Measurements from ENCODE around the gene UBE2H. TPM values are rescaled to one million over a fixed set of nuclear protein-coding genes. Genes with fewer than 3 reads are reported as not detected.

UBE2H gene
- total RNA-seq, 3 donors from 2014 or later (not counting 1 experiment from before 2014, with no cell fraction given) = 80.9 to 86.9 (median 83.1) TPM

DNA sequence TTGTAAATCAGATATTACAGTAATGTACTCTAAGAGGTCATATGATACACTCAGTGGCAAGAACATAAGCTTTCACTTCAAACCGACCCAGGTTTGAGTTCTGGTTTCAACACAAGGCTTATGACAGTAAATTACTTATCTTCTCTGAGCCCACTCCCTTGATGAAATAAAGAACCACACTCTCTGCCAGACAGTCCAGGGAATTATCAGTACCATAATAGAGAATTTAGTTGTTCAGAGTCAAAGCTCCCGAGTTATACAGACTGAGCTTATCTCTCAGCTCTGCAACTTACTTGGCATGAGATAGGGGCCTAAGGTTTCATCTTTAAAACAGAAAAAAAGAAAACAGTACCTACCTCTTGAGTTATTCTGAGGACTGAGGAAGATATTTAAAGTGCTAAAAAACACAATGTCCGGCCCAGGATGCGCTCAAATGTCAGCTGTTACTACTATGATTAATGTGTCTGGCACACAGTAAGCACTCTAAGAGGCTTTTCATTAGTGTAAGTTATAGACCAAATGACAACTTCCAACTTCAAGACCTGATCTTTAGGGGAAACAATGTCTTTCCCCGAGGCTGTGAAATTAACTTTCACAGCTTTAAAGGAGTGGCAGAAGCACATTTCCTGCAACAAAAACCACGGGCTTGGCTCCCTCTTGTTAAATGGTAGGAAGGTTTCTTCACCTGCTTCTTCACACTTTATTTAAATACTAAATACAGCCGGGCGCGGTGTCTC is 38.1 kb downstream of the UBE2H start:
- Histone ChIP-seq H3K27ac (ENCODE audit: low read length) (peak overlapping the region; percentile 49), H3K36me3 (ENCODE audit: control insufficient read depth, insufficient read depth, low read length) (no peaks in the 10 kb centered on the region), H3K4me1 (ENCODE audit: control insufficient read depth, insufficient read depth, low read length) (peaks cover 29% of the 10 kb centered on the region), H3K27me3 (ENCODE audit: control insufficient read depth, insufficient read depth, low read length) (no peaks in the 10 kb centered on the region), H3K4me3 (ENCODE audit: low read length) (no peak overlapping the region), H3K9me3 (ENCODE audit: control insufficient read depth, insufficient read depth, low read length) (no peaks in the 10 kb centered on the region)
- Mint-ChIP-seq H3K4me1 (peaks cover 70 to 74% of the 10 kb centered on the region in 2 donors), H3K4me3 (peak overlapping the region; percentile 84), H3K36me3 (no peaks in the 10 kb centered on the region), H3K27ac (peak overlapping the region; percentile 81 to 94), H3K9me3 (no peaks in the 10 kb centered on the region), H3K27me3 (ENCODE audit: low read depth in 2 of 2) (no peaks in the 10 kb centered on the region)
- 27% methylated on average over 8 of the region's 9 CpGs for WGBS (ENCODE audit: insufficient coverage)
- intact Hi-C loops (cut with micrococcal nuclease) = loop anchor here (2.0 kb wide), 1 partner anchor 36 kb away; no protein-coding TSS in a partner anchor
- peak; percentile 33 to 56 for DNase-seq
- peak; percentile 83 to 89 (median 86) for ATAC-seq
- TF ChIP-seq, protein P1, sequence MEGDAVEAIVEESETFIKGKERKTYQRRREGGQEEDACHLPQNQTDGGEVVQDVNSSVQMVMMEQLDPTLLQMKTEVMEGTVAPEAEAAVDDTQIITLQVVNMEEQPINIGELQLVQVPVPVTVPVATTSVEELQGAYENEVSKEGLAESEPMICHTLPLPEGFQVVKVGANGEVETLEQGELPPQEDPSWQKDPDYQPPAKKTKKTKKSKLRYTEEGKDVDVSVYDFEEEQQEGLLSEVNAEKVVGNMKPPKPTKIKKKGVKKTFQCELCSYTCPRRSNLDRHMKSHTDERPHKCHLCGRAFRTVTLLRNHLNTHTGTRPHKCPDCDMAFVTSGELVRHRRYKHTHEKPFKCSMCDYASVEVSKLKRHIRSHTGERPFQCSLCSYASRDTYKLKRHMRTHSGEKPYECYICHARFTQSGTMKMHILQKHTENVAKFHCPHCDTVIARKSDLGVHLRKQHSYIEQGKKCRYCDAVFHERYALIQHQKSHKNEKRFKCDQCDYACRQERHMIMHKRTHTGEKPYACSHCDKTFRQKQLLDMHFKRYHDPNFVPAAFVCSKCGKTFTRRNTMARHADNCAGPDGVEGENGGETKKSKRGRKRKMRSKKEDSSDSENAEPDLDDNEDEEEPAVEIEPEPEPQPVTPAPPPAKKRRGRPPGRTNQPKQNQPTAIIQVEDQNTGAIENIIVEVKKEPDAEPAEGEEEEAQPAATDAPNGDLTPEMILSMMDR (IDR thresholded peaks at IDR 0.05) = no peak

DNA sequence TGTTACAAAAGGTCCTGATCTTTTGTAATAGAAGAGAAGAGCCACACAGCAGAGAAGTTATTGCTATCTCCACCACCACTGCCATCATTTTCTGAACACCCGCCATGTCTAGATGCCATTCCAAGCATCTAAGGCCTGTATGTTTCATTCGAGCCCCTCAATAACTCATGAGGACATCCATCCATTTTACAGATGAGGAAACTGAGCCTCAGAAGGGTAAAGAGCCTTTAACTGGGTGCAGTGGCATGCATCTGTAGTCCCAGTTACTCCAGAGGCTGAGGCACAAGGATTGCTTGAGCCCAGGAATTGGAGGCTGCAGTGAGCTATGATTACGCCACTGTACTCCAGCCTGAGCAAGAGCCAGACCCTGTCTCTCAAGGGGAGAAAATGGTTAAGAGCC is 39.3 kb downstream of the UBE2H start:
- Histone ChIP-seq H3K27ac (ENCODE audit: low read length) (no peak overlapping the region), H3K4me1 (ENCODE audit: control insufficient read depth, insufficient read depth, low read length) (peaks cover 29% of the 10 kb centered on the region), H3K36me3 (ENCODE audit: control insufficient read depth, insufficient read depth, low read length) (no peaks in the 10 kb centered on the region), H3K4me3 (ENCODE audit: low read length) (no peak overlapping the region), H3K27me3 (ENCODE audit: control insufficient read depth, insufficient read depth, low read length) (no peaks in the 10 kb centered on the region), H3K9me3 (ENCODE audit: control insufficient read depth, insufficient read depth, low read length) (no peaks in the 10 kb centered on the region)
- ATAC-seq = no peak
- peak overlapping the region in 1 of 2 donors; percentile 94 for H3K27ac Mint-ChIP-seq
- no peak for DNase-seq
- WGBS (ENCODE audit: insufficient coverage) = 92% methylated on average over 3 of the region's 3 CpGs
- no peak overlapping the region for H3K4me3 Mint-ChIP-seq
- no peaks in the 10 kb centered on the region for H3K9me3 Mint-ChIP-seq
- no peaks in the 10 kb centered on the region for H3K27me3 Mint-ChIP-seq (ENCODE audit: low read depth in 2 of 2)
- intact Hi-C loops (cut with micrococcal nuclease) = no loop called here
- H3K4me1 Mint-ChIP-seq = peaks cover 73 to 79% of the 10 kb centered on the region in 2 donors
- TF ChIP-seq, protein P1 (IDR thresholded peaks at IDR 0.05) = no peak
- H3K36me3 Mint-ChIP-seq = no peaks in the 10 kb centered on the region

DNA sequence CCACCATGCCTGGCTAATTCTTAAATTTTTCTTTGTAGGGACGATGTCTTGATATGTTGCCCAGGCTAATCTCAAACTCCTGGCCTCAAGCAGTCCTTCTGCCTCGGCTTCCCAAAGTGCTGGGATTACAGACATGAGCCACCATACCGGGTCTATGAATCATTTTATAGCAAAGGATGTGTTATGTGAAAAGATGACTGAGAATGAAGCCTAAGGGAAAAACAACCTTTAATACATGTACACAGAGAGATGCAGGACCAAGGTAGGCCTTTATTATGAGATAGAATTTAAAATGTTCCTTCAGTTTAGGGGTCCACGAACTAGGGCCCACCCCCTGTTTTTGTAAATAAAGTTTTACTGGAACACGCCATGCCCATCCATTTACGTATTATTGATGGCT is 41.0 kb downstream of the UBE2H start:
- no peak for DNase-seq
- H3K27me3 ChIP-seq (ENCODE audit: control insufficient read depth, insufficient read depth, low read length) = no peaks in the 10 kb centered on the region
- no peaks in the 10 kb centered on the region for H3K36me3 ChIP-seq (ENCODE audit: control insufficient read depth, insufficient read depth, low read length)
- H3K27ac Mint-ChIP-seq = peak overlapping the region; percentile 41 to 49
- H3K27me3 Mint-ChIP-seq (ENCODE audit: low read depth in 2 of 2) = no peaks in the 10 kb centered on the region
- WGBS (ENCODE audit: insufficient coverage) = 100% methylated on average over 5 of the region's 6 CpGs
- no peak overlapping the region for H3K4me3 ChIP-seq (ENCODE audit: low read length)
- H3K4me3 Mint-ChIP-seq = no peak overlapping the region
- H3K27ac ChIP-seq (ENCODE audit: low read length) = no peak overlapping the region
- peaks cover 76 to 81% of the 10 kb centered on the region in 2 donors for H3K4me1 Mint-ChIP-seq
- intact Hi-C loops (cut with micrococcal nuclease) = no loop called here
- no peaks in the 10 kb centered on the region for H3K36me3 Mint-ChIP-seq
- ATAC-seq = no peak
- H3K4me1 ChIP-seq (ENCODE audit: control insufficient read depth, insufficient read depth, low read length) = peaks cover 34% of the 10 kb centered on the region
- H3K9me3 Mint-ChIP-seq = no peaks in the 10 kb centered on the region
- H3K9me3 ChIP-seq (ENCODE audit: control insufficient read depth, insufficient read depth, low read length) = no peaks in the 10 kb centered on the region
- TF ChIP-seq, protein P1 (IDR thresholded peaks at IDR 0.05) = no peak
